ENCODE results near the gene ERICH2.

- no peak for TF ChIP-seq POLR2A (IDR thresholded peaks at IDR 0.05; ENCODE audit: low read depth, low read length)
- no peak for TF ChIP-seq CTCF (IDR thresholded peaks at IDR 0.05; ENCODE audit: extremely low read depth in 1 of 2, insufficient read depth in 1 of 2, low read depth in 1 of 2, low read length in 2 of 2)
- no peak for TF ChIP-seq MAX (IDR thresholded peaks at IDR 0.05; ENCODE audit: insufficient read depth, insufficient read length)
- no peak for TF ChIP-seq EZH2 (IDR thresholded peaks at IDR 0.05; ENCODE audit: borderline replicate concordance, low read depth, low read length, severe bottlenecking)
- TF ChIP-seq POLR2AphosphoS5 (IDR thresholded peaks at IDR 0.05; ENCODE audit: insufficient read depth, low read depth, low read length): no peak
- no peak for TF ChIP-seq GATA2 (IDR thresholded peaks at IDR 0.05; ENCODE audit: insufficient read depth, insufficient read length, low read depth, low read length)
- no peak for TF ChIP-seq MYC (IDR thresholded peaks at IDR 0.05; ENCODE audit: low read depth, low read length)
Measured at GRCh38 chr2:170782673-170783072, 12.5 kb downstream of the ERICH2 start.
